ENCODE data around the gene MYT1.

MYT1 gene

GRCh38 chr20:64161356-64162238 lies 2.7 kb upstream of the MYT1 start:
- H3K27ac ChIP-seq: no peak overlapping the region

GRCh38 chr20:64162239-64162910 lies 1.9 kb upstream of the MYT1 start:
- H3K27ac ChIP-seq: no peak overlapping the region
- TF ChIP-seq CTCF (conservative IDR thresholded peaks at IDR 0.05) (no peak), ZFX (IDR thresholded peaks at IDR 0.05) (no peak)

More at GRCh38 chr20:64161356-64162238, 2.7 kb upstream of the MYT1 start:
- no peak for TF ChIP-seq CTCF (conservative IDR thresholded peaks at IDR 0.05)
- TF ChIP-seq ZFX (IDR thresholded peaks at IDR 0.05): no peak

GRCh38 chr20:64163776-64164122 lies 503 bp upstream of the MYT1 start:
- TF ChIP-seq ZFX (IDR thresholded peaks at IDR 0.05): no peak
- TF ChIP-seq CTCF (conservative IDR thresholded peaks at IDR 0.05): no peak
- H3K27ac ChIP-seq: no peak overlapping the region; the same call in 1 of the 2 replicates

GRCh38 chr20:64165866-64166600 lies 1.8 kb downstream of the MYT1 start:
- TF ChIP-seq ZFX (IDR thresholded peaks at IDR 0.05) (no peak), CTCF (conservative IDR thresholded peaks at IDR 0.05) (no peak)

GRCh38 chr20:64166721-64167615 lies 2.7 kb downstream of the MYT1 start:
- no peak overlapping the region for H3K27ac ChIP-seq
- TF ChIP-seq ZFX (IDR thresholded peaks at IDR 0.05): no peak
- no peak for TF ChIP-seq CTCF (conservative IDR thresholded peaks at IDR 0.05)

More at GRCh38 chr20:64165866-64166600, 1.8 kb downstream of the MYT1 start:
- H3K27ac ChIP-seq: no peak overlapping the region

GRCh38 chr20:64167676-64168075 lies 3.4 kb downstream of the MYT1 start:
- TF ChIP-seq ZFX (IDR thresholded peaks at IDR 0.05) (no peak), CTCF (conservative IDR thresholded peaks at IDR 0.05) (no peak)
- H3K27ac ChIP-seq: no peak overlapping the region
